Measurements from ENCODE around the gene CFAP70.

The CFAP70 gene

DNA sequence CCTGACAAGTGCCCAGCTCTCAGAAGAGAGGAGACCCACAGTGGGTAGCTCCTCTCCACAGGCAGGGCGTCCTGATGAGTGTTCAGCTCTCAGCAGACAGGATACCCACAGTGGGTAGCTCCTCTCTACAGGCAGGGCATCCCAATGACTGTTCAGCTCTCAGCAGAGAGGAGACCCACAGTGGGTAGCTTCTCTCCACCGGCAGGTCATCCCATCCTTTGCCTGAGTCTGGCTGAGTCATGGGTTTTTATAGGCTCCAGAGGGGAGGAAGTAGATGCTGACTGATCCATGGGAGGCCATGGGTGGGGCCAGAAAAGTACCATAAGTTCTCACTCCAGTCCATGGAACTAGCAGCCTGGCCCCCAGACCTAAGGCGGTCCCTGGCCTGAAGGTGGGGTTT, 18.5 kb downstream of the CFAP70 start:
- H3K27me3 ChIP-seq (ENCODE audit: insufficient read depth, low read depth), result no peaks in the 10 kb centered on the region
- H2AFZ ChIP-seq (ENCODE audit: low read depth), result no peak overlapping the region
- no peak overlapping the region for H3K9ac ChIP-seq
- H3K27ac ChIP-seq, result no peak overlapping the region
- TF ChIP-seq, protein P1, sequence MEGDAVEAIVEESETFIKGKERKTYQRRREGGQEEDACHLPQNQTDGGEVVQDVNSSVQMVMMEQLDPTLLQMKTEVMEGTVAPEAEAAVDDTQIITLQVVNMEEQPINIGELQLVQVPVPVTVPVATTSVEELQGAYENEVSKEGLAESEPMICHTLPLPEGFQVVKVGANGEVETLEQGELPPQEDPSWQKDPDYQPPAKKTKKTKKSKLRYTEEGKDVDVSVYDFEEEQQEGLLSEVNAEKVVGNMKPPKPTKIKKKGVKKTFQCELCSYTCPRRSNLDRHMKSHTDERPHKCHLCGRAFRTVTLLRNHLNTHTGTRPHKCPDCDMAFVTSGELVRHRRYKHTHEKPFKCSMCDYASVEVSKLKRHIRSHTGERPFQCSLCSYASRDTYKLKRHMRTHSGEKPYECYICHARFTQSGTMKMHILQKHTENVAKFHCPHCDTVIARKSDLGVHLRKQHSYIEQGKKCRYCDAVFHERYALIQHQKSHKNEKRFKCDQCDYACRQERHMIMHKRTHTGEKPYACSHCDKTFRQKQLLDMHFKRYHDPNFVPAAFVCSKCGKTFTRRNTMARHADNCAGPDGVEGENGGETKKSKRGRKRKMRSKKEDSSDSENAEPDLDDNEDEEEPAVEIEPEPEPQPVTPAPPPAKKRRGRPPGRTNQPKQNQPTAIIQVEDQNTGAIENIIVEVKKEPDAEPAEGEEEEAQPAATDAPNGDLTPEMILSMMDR (conservative IDR thresholded peaks at IDR 0.05; ENCODE audit: low read depth, low read length), result no peak
- H3K79me2 ChIP-seq (ENCODE audit: insufficient read depth, low read depth), result no peaks in the 10 kb centered on the region
- H3K4me2 ChIP-seq, result no peak overlapping the region
- no peaks in the 10 kb centered on the region for H3K36me3 ChIP-seq (ENCODE audit: insufficient read depth)
- no peaks in the 10 kb centered on the region for H3K4me1 ChIP-seq (ENCODE audit: low read depth, poor library complexity, severe bottlenecking)
- no peaks in the 10 kb centered on the region for H4K20me1 ChIP-seq (ENCODE audit: insufficient read depth)
- no peak overlapping the region for H3K4me3 ChIP-seq (IDR thresholded peaks at IDR 0.05; ENCODE audit: insufficient read depth, low read depth, low read length)

DNA sequence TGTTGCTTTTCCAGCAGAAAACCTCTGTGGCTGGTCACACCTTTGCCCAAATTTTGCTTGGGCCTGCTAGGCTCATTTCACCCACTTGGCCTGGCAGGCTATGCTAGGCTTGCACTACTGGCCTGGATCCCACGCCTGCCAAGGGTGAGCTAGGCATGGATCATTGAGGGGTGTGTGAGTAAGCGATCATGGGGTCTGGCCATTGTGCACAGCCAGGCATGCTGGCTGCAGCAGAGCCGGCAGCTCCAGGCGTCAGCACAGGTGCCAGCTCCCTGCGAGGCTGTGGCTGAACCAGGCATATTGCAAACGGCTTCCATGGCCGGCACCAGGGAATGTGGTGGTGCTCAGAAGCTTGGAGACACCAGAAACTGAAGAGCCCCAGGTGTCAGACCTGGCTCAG, 19.2 kb downstream of the CFAP70 start:
- Histone ChIP-seq H2AFZ (ENCODE audit: low read depth) (no peak overlapping the region), H3K9ac (no peak overlapping the region), H3K27me3 (ENCODE audit: insufficient read depth, low read depth) (no peaks in the 10 kb centered on the region), H4K20me1 (ENCODE audit: insufficient read depth) (no peaks in the 10 kb centered on the region), H3K4me1 (ENCODE audit: low read depth, poor library complexity, severe bottlenecking) (no peaks in the 10 kb centered on the region), H3K36me3 (ENCODE audit: insufficient read depth) (no peaks in the 10 kb centered on the region), H3K79me2 (ENCODE audit: insufficient read depth, low read depth) (no peaks in the 10 kb centered on the region), H3K27ac (no peak overlapping the region), H3K4me3 (IDR thresholded peaks at IDR 0.05; ENCODE audit: insufficient read depth, low read depth, low read length) (no peak overlapping the region), H3K4me2 (no peak overlapping the region)
- TF ChIP-seq, protein P1 (conservative IDR thresholded peaks at IDR 0.05; ENCODE audit: low read depth, low read length), result no peak

DNA sequence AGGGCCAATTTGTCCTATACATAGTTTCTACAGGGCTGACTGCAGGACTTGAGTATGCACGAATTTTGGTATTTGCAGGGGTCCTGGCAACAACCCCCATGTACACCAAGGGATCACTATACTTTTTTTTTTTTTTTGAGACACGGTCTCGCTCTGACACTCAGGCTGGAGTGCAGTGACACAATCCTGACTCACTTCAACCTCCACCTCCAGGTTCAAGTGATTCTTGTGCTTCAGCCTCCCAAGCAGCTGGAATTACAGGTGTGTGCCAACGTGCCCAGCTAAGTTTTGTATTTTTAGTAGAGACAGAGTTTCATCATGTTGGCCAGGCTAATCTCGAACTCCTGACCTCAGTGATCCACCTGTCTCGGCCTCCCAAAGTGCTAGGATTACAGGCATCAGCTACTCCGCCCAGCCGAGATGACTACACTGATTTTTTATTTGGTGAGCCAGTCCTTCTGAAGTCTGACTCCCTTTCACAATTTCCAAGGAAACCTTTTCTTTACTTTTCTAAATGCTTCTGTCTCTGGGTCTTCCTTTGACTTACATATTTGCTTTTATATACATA, 19.8 kb downstream of the CFAP70 start:
- no peaks in the 10 kb centered on the region for H3K4me1 ChIP-seq (ENCODE audit: low read depth, poor library complexity, severe bottlenecking)
- no peaks in the 10 kb centered on the region for H3K36me3 ChIP-seq (ENCODE audit: insufficient read depth)
- no peaks in the 10 kb centered on the region for H3K79me2 ChIP-seq (ENCODE audit: insufficient read depth, low read depth)
- H3K4me2 ChIP-seq, result no peak overlapping the region
- no peak overlapping the region for H3K9ac ChIP-seq
- H2AFZ ChIP-seq (ENCODE audit: low read depth), result no peak overlapping the region
- H4K20me1 ChIP-seq (ENCODE audit: insufficient read depth), result no peaks in the 10 kb centered on the region
- H3K27ac ChIP-seq, result no peak overlapping the region
- TF ChIP-seq, protein P1 (conservative IDR thresholded peaks at IDR 0.05; ENCODE audit: low read depth, low read length), result no peak
- no peak overlapping the region for H3K4me3 ChIP-seq (IDR thresholded peaks at IDR 0.05; ENCODE audit: insufficient read depth, low read depth, low read length)
- no peaks in the 10 kb centered on the region for H3K27me3 ChIP-seq (ENCODE audit: insufficient read depth, low read depth)

DNA sequence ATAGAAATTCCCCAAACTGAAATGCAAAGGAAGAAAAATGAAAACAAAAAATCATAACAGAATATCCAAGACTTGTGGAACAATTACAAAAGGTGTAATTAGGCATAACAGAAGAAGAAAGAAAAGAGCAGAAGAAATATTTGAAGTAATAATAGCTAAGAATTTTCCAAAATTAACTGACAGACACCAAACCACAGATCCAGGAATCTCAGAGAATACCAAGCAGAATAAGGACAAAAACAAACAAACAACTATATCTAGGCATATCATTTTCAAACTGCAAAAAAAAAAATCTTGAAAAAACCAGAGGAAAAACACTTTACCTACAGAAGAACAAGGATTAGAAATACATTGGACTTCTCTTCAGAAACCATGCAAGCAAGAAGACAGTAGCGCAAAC, 25.5 kb downstream of the CFAP70 start:
- no peak overlapping the region for H3K9ac ChIP-seq
- H3K27me3 ChIP-seq (ENCODE audit: insufficient read depth, low read depth), result no peaks in the 10 kb centered on the region
- no peak overlapping the region for H2AFZ ChIP-seq (ENCODE audit: low read depth)
- H3K4me1 ChIP-seq (ENCODE audit: low read depth, poor library complexity, severe bottlenecking), result no peaks in the 10 kb centered on the region
- H3K4me2 ChIP-seq, result no peak overlapping the region
- H3K4me3 ChIP-seq (IDR thresholded peaks at IDR 0.05; ENCODE audit: insufficient read depth, low read depth, low read length), result no peak overlapping the region
- no peak overlapping the region for H3K27ac ChIP-seq
- no peaks in the 10 kb centered on the region for H3K36me3 ChIP-seq (ENCODE audit: insufficient read depth)
- TF ChIP-seq, protein P1 (conservative IDR thresholded peaks at IDR 0.05; ENCODE audit: low read depth, low read length), result no peak
- H4K20me1 ChIP-seq (ENCODE audit: insufficient read depth), result no peaks in the 10 kb centered on the region
- no peaks in the 10 kb centered on the region for H3K79me2 ChIP-seq (ENCODE audit: insufficient read depth, low read depth)

Data from KMS-11 (cell line).